Heart right ventricle (tissue), 16 donors: Measurements from ENCODE around the gene CRYM. TPM values are rescaled to one million over a fixed set of nuclear protein-coding genes. Genes with fewer than 3 reads are reported as not detected.

Experiments
- ATAC-seq, 8 donors: fragments of 200-7000 bp; cut with Tn5 transposase; one replicate each; pipeline ENCODE4 v1.9.1; 2020; ENCODE audit warnings: mild to moderate bottlenecking in 8 of 8, moderate library complexity in 8 of 8, moderate number of reproducible peaks in 1 of 8
- DNase-seq, 2 donors: peaks; one replicate each; pipeline ENCODE4 v3.0.0-alpha.2; 2020
- H3K27ac ChIP-seq, 10 donors: fragments of 200-600 bp; sonication (generic) in 2 of 10; one replicate each; pipeline versions ENCODE4 v1.5.0 to v1.8.0; 2020 to 2022; ENCODE audit warnings: mild to moderate bottlenecking in 3 of 10
- H3K27me3 ChIP-seq, 7 donors: fragments of 200-600 bp; one replicate each; pipeline ENCODE4 v1.8.0; 2021 to 2022; ENCODE audit warnings: mild to moderate bottlenecking in 2 of 7
- H3K36me3 ChIP-seq, 9 donors: fragments of 200-600 bp; sonication (generic) in 1 of 9; one replicate each; pipeline versions ENCODE4 v1.5.0 to v1.8.0; 2020 to 2022; ENCODE audit warnings: mild to moderate bottlenecking in 2 of 9
- H3K4me1 ChIP-seq, 9 donors: fragments of 200-600 bp; sonication (generic) in 1 of 9; one replicate each; pipeline versions ENCODE4 v1.5.0 to v1.8.0; 2020 to 2022; ENCODE audit warnings: mild to moderate bottlenecking in 4 of 9
- H3K4me3 ChIP-seq, 10 donors: fragments of 200-600 bp; sonication (generic) in 2 of 10; one replicate each; pipeline versions ENCODE4 v1.5.0 to v1.8.0; 2020 to 2022; ENCODE audit warnings: mild to moderate bottlenecking in 7 of 10, moderate library complexity in 2 of 10
- H3K9me3 ChIP-seq, 11 donors: fragments of 200-600 bp in 10 of 11; sonication (generic) in 2 of 11; one replicate each; pipeline versions ENCODE4 v1.5.0 to v1.8.0; 2013 to 2022; ENCODE audit warnings: mild to moderate bottlenecking in 2 of 11, control low read depth in 1 of 11, moderate library complexity in 1 of 11
- CTCF ChIP-seq, 9 donors: fragments of 200-600 bp; sonication (generic) in 2 of 9; IDR thresholded peaks; one replicate each; pipeline versions ENCODE4 v1.5.0 to v1.8.0; 2021 to 2022; ENCODE audit warnings: antibody characterized with exemption in 9 of 9, mild to moderate bottlenecking in 5 of 9, moderate library complexity in 1 of 9
- WGBS, 2 donors: extraction: QIAGEN DNeasy Blood & Tissue Kit; methylation state at CpG; one replicate each; pipeline ENCODE4 v1.1.7; 2013; ENCODE audit warnings: inconsistent platforms in 1 of 2; 5-methylcytosine and 5-hydroxymethylcytosine counted together
- intact Hi-C, 10 donors: fragments of 100-400 bp; cut with DNase I; formaldehyde crosslinking; loops; one replicate each; pipeline versions ENCODE4 v1.11.1 to v1.14.2; 2022
- polyA plus RNA-seq, 2 donors: library from polyadenylated mRNA; stranded (reverse); fragments of 200-250 nt; gene quantifications; one replicate each; pipeline ENCODE4 v1.2.3, GENCODE V29; 2013
- total RNA-seq, 10 donors: library from RNA; stranded (reverse); fragmentation: NEBNext Ultra II Directional in 3 of 10; extraction: Animal tissue kit (Norgen Biotek cat#: 25700) in 3 of 10; gene quantifications; one replicate each; pipeline versions ENCODE4 v1.2.1 to v1.2.4, GENCODE V29; 2021 to 2023
- donor health status: Arrhythmogenic right ventricular cardiomyopathy.
- donor health status: ischemic (EF 13 %, LVEDD 7.1; RV severe dilation, severe dysfunction).
- donor health status: healthy with polysubstance abuse.
- donor health status: DM: no; HTN: yes; CAD: no.
- donor health status: DM: no; HTN: no; CAD: no.
- donor health status: ischemic (EF 25% LVEDD 6.9; RV normal size, moderate dysfunction).
- donor health status: ischemic (EF 25% LVEDD 5.7; RV mildly dilated, moderate dysfunction).
- donor health status: healthy.
- donor health status: DM: yes; HTN: yes; CAD: no.
- donor health status: Ischemic cardiomyopathy.
- donor health status: ischemic (EF 35%, LVEDD 5.7; RV mildly dilated, moderate dysfunction).
- donor health status: nonischemic (EF 11% LVEDD 7.7; RV severe dilation, severe dysfunction).
- donor health status: DM: yes; HTN: yes; CAD: no.
- donor health status: PGD.
- donor health status: ischemic (EF 29% LVEDD 5.4; RV normal size, mild dysfunction).
- donor health status: nonischemic (EF 23%, LVEDD 6.1; RV moderate dilation, normal function).

CRYM gene
- total and polyA plus RNA-seq, 12 donors, result 31.9 to 265 (median 143) TPM

- peak; percentile 87 to 97 (median 92) for ATAC-seq
- intact Hi-C loops, result loop anchor here in 1 of 10 donors (5.0 kb wide), 1 partner anchor 96 kb away; no protein-coding TSS in a partner anchor
- Histone ChIP-seq H3K4me1 (peaks cover 0 to 19% (median 6%) of the 10 kb centered on the region in 9 donors), H3K27ac (peak overlapping the region; percentile 10 to 84 (median 62)), H3K9me3 (peaks cover 0 to 3% (median 0%) of the 10 kb centered on the region in 11 donors), H3K27me3 (peaks cover 0 to 90% (median 31%) of the 10 kb centered on the region in 7 donors), H3K4me3 (peak overlapping the region; percentile 34 to 57 (median 50)), H3K36me3 (no peaks in the 10 kb centered on the region)
- peak; percentile 43 to 64 for DNase-seq
- TF ChIP-seq CTCF (IDR thresholded peaks at IDR 0.05), result peak in 8 of 9 donors; percentile 17 to 72 (median 54)
- WGBS, 2 donors, result 2 to 3% methylated on average over 65 to 67 of the region's 67 CpGs
Measured at GRCh38 chr16:21283521-21284289, 5.6 kb upstream of the CRYM start.

- intact Hi-C loops, result loop anchor here in 1 of 10 donors (5.0 kb wide), 1 partner anchor 95 kb away; no protein-coding TSS in a partner anchor
- H3K27me3 ChIP-seq, result peaks cover 0 to 94% (median 44%) of the 10 kb centered on the region in 7 donors
- no peak overlapping the region for H3K4me3 ChIP-seq
- DNase-seq, result no peak
- WGBS, 2 donors, result 76 to 79% methylated on average over 7 of the region's 7 CpGs
- H3K27ac ChIP-seq, result no peak overlapping the region
- TF ChIP-seq CTCF (IDR thresholded peaks at IDR 0.05), result no peak
- no peak for ATAC-seq
- no peaks in the 10 kb centered on the region for H3K36me3 ChIP-seq
- H3K4me1 ChIP-seq, result peaks cover 3 to 30% (median 13%) of the 10 kb centered on the region in 9 donors
- no peaks in the 10 kb centered on the region for H3K9me3 ChIP-seq
Measured at GRCh38 chr16:21281698-21282389, 3.8 kb upstream of the CRYM start.

GRCh38 chr16:21279501-21279900 is 1.4 kb upstream of the CRYM start:
- intact Hi-C loops, result loop anchor here in 2 of 10 donors (5.0 to 10.0 kb wide), 2 partner anchors 95 to 122 kb away; partner anchors contain the start of gene LDAF1 (in 1 of the 2)
- Histone ChIP-seq H3K4me1 (peaks cover 3 to 41% (median 13%) of the 10 kb centered on the region in 9 donors), H3K4me3 (no peak overlapping the region), H3K27me3 (peaks cover 0 to 93% (median 35%) of the 10 kb centered on the region in 7 donors), H3K9me3 (no peaks in the 10 kb centered on the region), H3K36me3 (peaks cover 0 to 11% (median 0%) of the 10 kb centered on the region in 9 donors), H3K27ac (peak overlapping the region in 1 of 10 donors; percentile 5)
- ATAC-seq (no peak), DNase-seq (no peak)
- TF ChIP-seq CTCF (IDR thresholded peaks at IDR 0.05), result no peak
- WGBS, 2 donors, result 61 to 62% methylated on average over 2 of the region's 2 CpGs
